GM12878 (cell line): ENCODE results near the gene KDM3B. TPM values are rescaled to one million over a fixed set of nuclear protein-coding genes. Genes with fewer than 3 reads are reported as not detected.

ENCODE experiments used
- ATAC-seq: fragments of 200-7000 bp; cut with Tn5 transposase; 3 replicates; pipeline ENCODE4 v1.9.1; 2020; ENCODE audit warnings: mild to moderate bottlenecking, moderate library complexity
- BruUV-seq: library from RNA; stranded (reverse); fragments of 400-500 nt; replicated peaks from 2 replicates; lab custom pipeline; 2021; lab: Mats Ljungman, UMichigan
- CTCF ChIA-PET: fragments of 300-600 bp; sonication (Branson Sonifier 250); formaldehyde crosslinking; extraction: SDS; loops from one replicate; lab custom pipeline; 2021; ENCODE audit warnings: inconsistent platforms; lab: Yijun Ruan, JAX
- POLR2A ChIA-PET: fragments of 350-600 bp; formaldehyde crosslinking; extraction: SDS; loops from one replicate; lab custom pipeline; 2021; ENCODE audit warnings: inconsistent platforms; lab: Charles Lee
- RAD21 ChIA-PET: fragments of 300-600 bp; sonication (Branson Sonifier 250); formaldehyde crosslinking; loops from one replicate; lab custom pipeline; 2023; ENCODE audit warnings: antibody characterized with exemption; ENCODE audit not compliant: unreplicated experiment; lab: Charles Lee
- SMC1A ChIA-PET: fragments of 300-600 bp; sonication (Branson Sonifier 250); formaldehyde crosslinking; loops from one replicate; lab custom pipeline; 2023; ENCODE audit not compliant: unreplicated experiment, uncharacterized antibody; lab: Charles Lee
- DNase-seq: peaks from one replicate; pipeline ENCODE4 v3.0.0-alpha.2; 2011; ENCODE audit warnings: low read depth, low spot score
- FAIRE-seq: peaks from 3 replicates; lab custom pipeline; 2011; peaks lifted over from hg19 to GRCh38; lab: Jason Lieb, UNC
- H2AFZ ChIP-seq: 2 replicates; pipeline ENCODE4 v1.6.0; 2011; ENCODE audit warnings: low read depth, low read length, control low read depth; ENCODE audit not compliant: control insufficient read depth
- H3K27ac ChIP-seq: 2 replicates; pipeline ENCODE4 v1.5.1; 2011; ENCODE audit warnings: control low read depth; ENCODE audit not compliant: control insufficient read depth, insufficient read depth
- H3K27me3 ChIP-seq, 2 experiments: replicated peaks in 1 of 2; 2 replicates each; pipeline versions ENCODE4 v1.6.0 to v1.6.1; 2011; ENCODE audit warnings: low read length in 1 of 2; ENCODE audit not compliant: control insufficient read depth in 2 of 2, insufficient read depth in 2 of 2
- H3K36me3 ChIP-seq, 2 experiments: 2 replicates each; pipeline ENCODE4 v1.5.1; 2011; ENCODE audit warnings: low read length in 1 of 2; ENCODE audit not compliant: control insufficient read depth in 2 of 2, insufficient read depth in 2 of 2
- H3K4me1 ChIP-seq: 2 replicates; pipeline ENCODE4 v1.6.1; 2011; ENCODE audit warnings: mild to moderate bottlenecking, low read length, moderate library complexity, mixed read lengths; ENCODE audit not compliant: control insufficient read depth, insufficient read depth
- H3K4me2 ChIP-seq: 2 replicates; pipeline ENCODE4 v1.6.0; 2011; ENCODE audit warnings: control low read depth; ENCODE audit not compliant: control insufficient read depth, insufficient read depth
- H3K4me3 ChIP-seq: fragments of 200-600 bp; sonication (generic); 2 replicates; pipeline ENCODE4 v1.5.1; 2016
- H3K79me2 ChIP-seq: 2 replicates; pipeline ENCODE4 v1.6.0; 2011; ENCODE audit warnings: low read length; ENCODE audit not compliant: control insufficient read depth, insufficient read depth
- H3K9ac ChIP-seq: 2 replicates; pipeline ENCODE4 v1.8.0; 2011; ENCODE audit warnings: low read length, control low read depth, mixed read lengths; ENCODE audit not compliant: control insufficient read depth, insufficient read depth
- H3K9me3 ChIP-seq: replicated peaks from 3 replicates; pipeline ENCODE4 v1.5.1; 2011; ENCODE audit warnings: mild to moderate bottlenecking, low read length; ENCODE audit not compliant: control insufficient read depth, insufficient read depth
- H4K20me1 ChIP-seq: 2 replicates; pipeline ENCODE4 v1.6.0; 2011; ENCODE audit not compliant: control insufficient read depth, insufficient read depth
- BCL11A ChIP-seq: IDR thresholded peaks from 2 replicates; pipeline ENCODE4 v1.6.1; 2011; ENCODE audit warnings: low read depth, low read length
- BMI1 ChIP-seq: fragments of 450-650 bp; IDR thresholded peaks from 2 replicates; pipeline ENCODE4 v1.6.1; 2016; ENCODE audit warnings: mild to moderate bottlenecking, moderate library complexity, borderline replicate concordance
- CREB1 ChIP-seq: IDR thresholded peaks from 2 replicates; pipeline ENCODE4 v1.6.1; 2012; ENCODE audit warnings: low read depth, mild to moderate bottlenecking, inconsistent platforms
- FOXK2 ChIP-seq: fragments of 450-650 bp; IDR thresholded peaks from 2 replicates; pipeline ENCODE4 v1.6.1; 2017; ENCODE audit warnings: mild to moderate bottlenecking, moderate library complexity
- FOXM1 ChIP-seq: IDR thresholded peaks from 2 replicates; pipeline ENCODE4 v1.6.1; 2012; ENCODE audit warnings: low read depth, mild to moderate bottlenecking, inconsistent platforms, low read length, moderate library complexity
- GATAD2B ChIP-seq: fragments of 450-650 bp; conservative IDR thresholded peaks from 2 replicates; pipeline ENCODE4 v1.6.1; 2017; ENCODE audit warnings: low read depth, mild to moderate bottlenecking, moderate library complexity
- TAF1 ChIP-seq: IDR thresholded peaks from 2 replicates; pipeline ENCODE4 v1.6.1; 2011; ENCODE audit warnings: mild to moderate bottlenecking, low read depth, low read length, borderline replicate concordance
- ZNF24 ChIP-seq: fragments of 450-650 bp; IDR thresholded peaks from 2 replicates; pipeline ENCODE4 v1.6.1; 2017; ENCODE audit warnings: antibody characterized with exemption, mild to moderate bottlenecking
- ZNF622 ChIP-seq: fragments of 450-650 bp; IDR thresholded peaks from 2 replicates; pipeline ENCODE4 v1.6.1; 2017; ENCODE audit warnings: mild to moderate bottlenecking, inconsistent platforms
- WGBS: methylation state at CpG from one replicate; pipeline ENCODE4 v1.1.6; 2016; ENCODE audit warnings: low lambda C conversion rate; ENCODE audit not compliant: insufficient replicate concordance, insufficient coverage; ENCODE audit errors: missing lambda C conversion rate; 5-methylcytosine and 5-hydroxymethylcytosine counted together
- in situ Hi-C: fragments of 300-500 bp; cut with MboI; formaldehyde crosslinking; loops from 9 replicates; pipeline ENCODE4 v1.14.3; 2018; ENCODE audit warnings: mixed read lengths
- intact Hi-C: fragments of 100-400 bp; cut with micrococcal nuclease; formaldehyde crosslinking; loops from one replicate; pipeline ENCODE4 v1.14.2; 2022; ENCODE audit not compliant: unreplicated experiment
- polyA plus RNA-seq, 11 experiments: library from polyadenylated mRNA; depleted of rRNA in 4 of 11; unstranded in 6 of 11; stranded (reverse) in 5 of 11; fragments of >200 nt; fragmentation: Nextera tagmentation in 4 of 11; fragmentation: Illumina TruSeq in 1 of 11; extraction: Ambion mirVana in 4 of 11; extraction: Trizol in 1 of 11; gene quantifications; 1 replicate in 1 of 11; 2 replicates in 10 of 11; pipeline versions ENCODE4 v1.2.1 to v1.2.3, GENCODE V29; 2011 to 2016; ENCODE audit warnings: inconsistent platforms in 2 of 11, missing spikeins in 2 of 11, low read depth in 1 of 11
- total RNA-seq, 4 experiments: library from RNA; depleted of rRNA in 3 of 4; stranded (reverse); fragments of >200 nt in 3 of 4; fragmentation: Illumina TruSeq in 1 of 4; extraction: Trizol in 1 of 4; gene quantifications; 2 replicates each; pipeline versions ENCODE4 v1.2.1 to v1.2.3, GENCODE V29; 2013 to 2021
- TF ChIP-seq, protein P1 (sequence below): fragments of 450-650 bp; formaldehyde crosslinking; IDR thresholded peaks from 2 replicates; pipeline ENCODE4 v1.5.0; 2022; ENCODE audit warnings: mild to moderate bottlenecking, missing genetic modification characterization
- TF ChIP-seq, protein P2 (sequence below): IDR thresholded peaks from 2 replicates; pipeline ENCODE4 v1.6.1; 2011; ENCODE audit warnings: mild to moderate bottlenecking, low read depth, low read length, moderate library complexity; ENCODE audit not compliant: insufficient replicate concordance
- TF ChIP-seq, protein P3 (sequence below): fragments of 450-650 bp; IDR thresholded peaks from 2 replicates; pipeline ENCODE4 v1.6.1; 2017; ENCODE audit warnings: mild to moderate bottlenecking, low read depth, inconsistent platforms; ENCODE audit not compliant: poor library complexity, severe bottlenecking

The KDM3B gene
- total and polyA plus RNA-seq, 10 of the 15 experiments (the other 5 are each of a cell fraction or from before 2014, with no cell fraction given) = 8.5 to 45.7 (median 29.0) TPM

DNA sequence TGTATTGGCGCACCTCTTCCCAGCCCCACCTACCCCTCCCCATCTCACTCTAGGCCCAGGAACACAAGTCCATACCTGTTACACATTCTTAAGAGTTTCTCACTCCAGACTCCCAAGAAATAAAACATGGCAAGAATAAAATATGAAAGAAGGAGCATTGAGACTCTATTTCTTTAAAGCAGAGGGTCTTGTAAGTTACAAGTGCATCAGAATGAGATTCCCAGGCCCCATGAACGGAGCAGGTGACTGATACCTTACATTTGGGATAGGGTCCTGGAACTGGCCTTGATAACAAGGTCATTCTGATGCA, 118.5 kb downstream of the KDM3B start:
- no peak for FAIRE-seq
- CTCF ChIA-PET = interaction anchor here (1.0 kb wide), 1 partner anchor 77 kb away, joined by 5 read pairs; no protein-coding TSS in a partner anchor
- TF ChIP-seq CREB1 = no peak
- no peak for TF ChIP-seq FOXM1
- TF ChIP-seq TAF1 = no peak
- TF ChIP-seq, protein P1, sequence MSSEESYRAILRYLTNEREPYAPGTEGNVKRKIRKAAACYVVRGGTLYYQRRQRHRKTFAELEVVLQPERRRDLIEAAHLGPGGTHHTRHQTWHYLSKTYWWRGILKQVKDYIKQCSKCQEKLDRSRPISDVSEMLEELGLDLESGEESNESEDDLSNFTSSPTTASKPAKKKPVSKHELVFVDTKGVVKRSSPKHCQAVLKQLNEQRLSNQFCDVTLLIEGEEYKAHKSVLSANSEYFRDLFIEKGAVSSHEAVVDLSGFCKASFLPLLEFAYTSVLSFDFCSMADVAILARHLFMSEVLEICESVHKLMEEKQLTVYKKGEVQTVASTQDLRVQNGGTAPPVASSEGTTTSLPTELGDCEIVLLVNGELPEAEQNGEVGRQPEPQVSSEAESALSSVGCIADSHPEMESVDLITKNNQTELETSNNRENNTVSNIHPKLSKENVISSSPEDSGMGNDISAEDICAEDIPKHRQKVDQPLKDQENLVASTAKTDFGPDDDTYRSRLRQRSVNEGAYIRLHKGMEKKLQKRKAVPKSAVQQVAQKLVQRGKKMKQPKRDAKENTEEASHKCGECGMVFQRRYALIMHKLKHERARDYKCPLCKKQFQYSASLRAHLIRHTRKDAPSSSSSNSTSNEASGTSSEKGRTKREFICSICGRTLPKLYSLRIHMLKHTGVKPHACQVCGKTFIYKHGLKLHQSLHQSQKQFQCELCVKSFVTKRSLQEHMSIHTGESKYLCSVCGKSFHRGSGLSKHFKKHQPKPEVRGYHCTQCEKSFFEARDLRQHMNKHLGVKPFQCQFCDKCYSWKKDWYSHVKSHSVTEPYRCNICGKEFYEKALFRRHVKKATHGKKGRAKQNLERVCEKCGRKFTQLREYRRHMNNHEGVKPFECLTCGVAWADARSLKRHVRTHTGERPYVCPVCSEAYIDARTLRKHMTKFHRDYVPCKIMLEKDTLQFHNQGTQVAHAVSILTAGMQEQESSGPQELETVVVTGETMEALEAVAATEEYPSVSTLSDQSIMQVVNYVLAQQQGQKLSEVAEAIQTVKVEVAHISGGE (CRISPR knock-in tag) = no peak
- TF ChIP-seq ZNF622 = no peak
- no peak for TF ChIP-seq BCL11A
- no peak for TF ChIP-seq GATAD2B
- no peak for TF ChIP-seq BMI1
- TF ChIP-seq ZNF24 = no peak
- TF ChIP-seq, protein P2, sequence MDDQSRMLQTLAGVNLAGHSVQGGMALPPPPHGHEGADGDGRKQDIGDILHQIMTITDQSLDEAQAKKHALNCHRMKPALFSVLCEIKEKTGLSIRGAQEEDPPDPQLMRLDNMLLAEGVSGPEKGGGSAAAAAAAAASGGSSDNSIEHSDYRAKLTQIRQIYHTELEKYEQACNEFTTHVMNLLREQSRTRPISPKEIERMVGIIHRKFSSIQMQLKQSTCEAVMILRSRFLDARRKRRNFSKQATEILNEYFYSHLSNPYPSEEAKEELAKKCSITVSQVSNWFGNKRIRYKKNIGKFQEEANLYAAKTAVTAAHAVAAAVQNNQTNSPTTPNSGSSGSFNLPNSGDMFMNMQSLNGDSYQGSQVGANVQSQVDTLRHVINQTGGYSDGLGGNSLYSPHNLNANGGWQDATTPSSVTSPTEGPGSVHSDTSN = no peak
- TF ChIP-seq, protein P3, sequence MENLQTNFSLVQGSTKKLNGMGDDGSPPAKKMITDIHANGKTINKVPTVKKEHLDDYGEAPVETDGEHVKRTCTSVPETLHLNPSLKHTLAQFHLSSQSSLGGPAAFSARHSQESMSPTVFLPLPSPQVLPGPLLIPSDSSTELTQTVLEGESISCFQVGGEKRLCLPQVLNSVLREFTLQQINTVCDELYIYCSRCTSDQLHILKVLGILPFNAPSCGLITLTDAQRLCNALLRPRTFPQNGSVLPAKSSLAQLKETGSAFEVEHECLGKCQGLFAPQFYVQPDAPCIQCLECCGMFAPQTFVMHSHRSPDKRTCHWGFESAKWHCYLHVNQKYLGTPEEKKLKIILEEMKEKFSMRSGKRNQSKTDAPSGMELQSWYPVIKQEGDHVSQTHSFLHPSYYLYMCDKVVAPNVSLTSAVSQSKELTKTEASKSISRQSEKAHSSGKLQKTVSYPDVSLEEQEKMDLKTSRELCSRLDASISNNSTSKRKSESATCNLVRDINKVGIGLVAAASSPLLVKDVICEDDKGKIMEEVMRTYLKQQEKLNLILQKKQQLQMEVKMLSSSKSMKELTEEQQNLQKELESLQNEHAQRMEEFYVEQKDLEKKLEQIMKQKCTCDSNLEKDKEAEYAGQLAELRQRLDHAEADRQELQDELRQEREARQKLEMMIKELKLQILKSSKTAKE = no peak
- TF ChIP-seq FOXK2 = no peak
- Histone ChIP-seq H3K36me3 (no peaks in the 10 kb centered on the region; a peak in 1 of 4 replicates), H3K27me3 (peaks cover 0 to 4% of the 10 kb centered on the region in 2 experiments; a peak in 1 of 4 replicates), H3K4me2 (no peak overlapping the region), H2AFZ (no peak overlapping the region), H3K9me3 (no peaks in the 10 kb centered on the region), H3K4me3 (no peak overlapping the region), H4K20me1 (no peaks in the 10 kb centered on the region), H3K4me1 (peaks cover 1% of the 10 kb centered on the region), H3K9ac (no peak overlapping the region), H3K27ac (no peak overlapping the region), H3K79me2 (no peaks in the 10 kb centered on the region)
- intact Hi-C loops (loop anchor here (1.0 kb wide), 1 partner anchor 10 kb away; no protein-coding TSS in a partner anchor), in situ Hi-C loops (no loop called here)
- RAD21 ChIA-PET = no interaction called here
- BruUV-seq = no TSS peak
- POLR2A ChIA-PET = no interaction called here
- ATAC-seq = no peak
- DNase-seq = no peak
- 46% methylated on average over 2 of the region's 2 CpGs for WGBS
- SMC1A ChIA-PET = interaction anchor here (0.6 to 2.0 kb wide), 2 partner anchors 10 to 29 kb away, joined by 3 to 7 read pairs; no protein-coding TSS in a partner anchor
